OCI-LY1 (cell line): ENCODE results near the gene GLT1D1.

ENCODE experiments used
- EZH2 ChIP-seq: fragments of 200-600 bp; sonication (generic), shearing (Covaris generic); IDR thresholded peaks from 2 replicates; pipeline ENCODE4 v1.8.0; 2017; ENCODE audit warnings: borderline replicate concordance, mixed run types, mild to moderate bottlenecking, antibody characterized with exemption, low read length, moderate library complexity, mixed read lengths
- TF ChIP-seq, protein P1 (sequence below): fragments of 200-600 bp; sonication (generic), shearing (Covaris generic); IDR thresholded peaks from 2 replicates; pipeline ENCODE4 v1.5.1; 2017; ENCODE audit warnings: mild to moderate bottlenecking, antibody characterized with exemption, low read length, moderate library complexity, mixed read lengths

GRCh38 chr12:128940090-128940888 lies 87.0 kb downstream of the GLT1D1 start:
- TF ChIP-seq, protein P1, sequence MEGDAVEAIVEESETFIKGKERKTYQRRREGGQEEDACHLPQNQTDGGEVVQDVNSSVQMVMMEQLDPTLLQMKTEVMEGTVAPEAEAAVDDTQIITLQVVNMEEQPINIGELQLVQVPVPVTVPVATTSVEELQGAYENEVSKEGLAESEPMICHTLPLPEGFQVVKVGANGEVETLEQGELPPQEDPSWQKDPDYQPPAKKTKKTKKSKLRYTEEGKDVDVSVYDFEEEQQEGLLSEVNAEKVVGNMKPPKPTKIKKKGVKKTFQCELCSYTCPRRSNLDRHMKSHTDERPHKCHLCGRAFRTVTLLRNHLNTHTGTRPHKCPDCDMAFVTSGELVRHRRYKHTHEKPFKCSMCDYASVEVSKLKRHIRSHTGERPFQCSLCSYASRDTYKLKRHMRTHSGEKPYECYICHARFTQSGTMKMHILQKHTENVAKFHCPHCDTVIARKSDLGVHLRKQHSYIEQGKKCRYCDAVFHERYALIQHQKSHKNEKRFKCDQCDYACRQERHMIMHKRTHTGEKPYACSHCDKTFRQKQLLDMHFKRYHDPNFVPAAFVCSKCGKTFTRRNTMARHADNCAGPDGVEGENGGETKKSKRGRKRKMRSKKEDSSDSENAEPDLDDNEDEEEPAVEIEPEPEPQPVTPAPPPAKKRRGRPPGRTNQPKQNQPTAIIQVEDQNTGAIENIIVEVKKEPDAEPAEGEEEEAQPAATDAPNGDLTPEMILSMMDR: no peak
- TF ChIP-seq EZH2: no peak
